Activated naive CD4-positive, alpha-beta T cell treated with anti-CD3 and anti-CD28 coated beads, Interleukin-2, amount 50 U/mL, for 24 hours (primary cell): ENCODE data around the gene SSRP1.
A peak's percentile ranks its signal among the peaks of the same experiment; 100 is the strongest.

Experiments used
- H3K27ac Mint-ChIP-seq: one replicate; pipeline ENCODE4 v1.8.0; 2021; ENCODE audit warnings: mild to moderate bottlenecking, mixed read lengths
- H3K27me3 Mint-ChIP-seq: one replicate; pipeline ENCODE4 v1.8.0; 2021; ENCODE audit warnings: mixed read lengths
- H3K36me3 Mint-ChIP-seq: one replicate; pipeline ENCODE4 v1.8.0; 2021; ENCODE audit warnings: mixed read lengths
- H3K4me1 Mint-ChIP-seq: one replicate; pipeline ENCODE4 v1.8.0; 2021; ENCODE audit warnings: mixed read lengths
- H3K4me3 Mint-ChIP-seq: one replicate; pipeline ENCODE4 v1.8.0; 2021; ENCODE audit warnings: mild to moderate bottlenecking, mixed read lengths
- H3K9me3 Mint-ChIP-seq: one replicate; pipeline ENCODE4 v1.8.0; 2021; ENCODE audit warnings: mixed read lengths

The SSRP1 gene

GRCh38 chr11:57332694-57333440 is 2.8 kb downstream of the SSRP1 start:
- Mint-ChIP-seq H3K4me1 (peaks cover 58% of the 10 kb centered on the region), H3K27me3 (no peaks in the 10 kb centered on the region), H3K36me3 (peaks cover 35% of the 10 kb centered on the region), H3K4me3 (peak overlapping the region; percentile 52), H3K27ac (no peak overlapping the region), H3K9me3 (no peaks in the 10 kb centered on the region)

GRCh38 chr11:57331720-57332119 is 4.0 kb downstream of the SSRP1 start:
- H3K27ac Mint-ChIP-seq = no peak overlapping the region

GRCh38 chr11:57330029-57330428 is 5.7 kb downstream of the SSRP1 start:
- H3K27ac Mint-ChIP-seq = peak overlapping the region; percentile 94
- H3K36me3 Mint-ChIP-seq = peaks cover 51% of the 10 kb centered on the region
- H3K4me3 Mint-ChIP-seq = peak overlapping the region; percentile 40
- no peaks in the 10 kb centered on the region for H3K27me3 Mint-ChIP-seq
- peaks cover 63% of the 10 kb centered on the region for H3K4me1 Mint-ChIP-seq
- H3K9me3 Mint-ChIP-seq = no peaks in the 10 kb centered on the region

More at GRCh38 chr11:57331720-57332119, 4.0 kb downstream of the SSRP1 start:
- Mint-ChIP-seq H3K36me3 (peaks cover 44% of the 10 kb centered on the region), H3K4me1 (peaks cover 60% of the 10 kb centered on the region), H3K9me3 (no peaks in the 10 kb centered on the region), H3K4me3 (no peak overlapping the region), H3K27me3 (no peaks in the 10 kb centered on the region)

- Mint-ChIP-seq H3K9me3 (no peaks in the 10 kb centered on the region), H3K36me3 (peaks cover 37% of the 10 kb centered on the region), H3K4me1 (peaks cover 53% of the 10 kb centered on the region), H3K27me3 (no peaks in the 10 kb centered on the region), H3K27ac (peak overlapping the region; percentile 77), H3K4me3 (no peak overlapping the region)
Measured at GRCh38 chr11:57327721-57328120, 8.0 kb downstream of the SSRP1 start.

- H3K4me3 Mint-ChIP-seq = peak overlapping the region; percentile 87
- peak overlapping the region; percentile 98 for H3K27ac Mint-ChIP-seq
- peaks cover 63% of the 10 kb centered on the region for H3K4me1 Mint-ChIP-seq
- H3K9me3 Mint-ChIP-seq = no peaks in the 10 kb centered on the region
- H3K27me3 Mint-ChIP-seq = no peaks in the 10 kb centered on the region
- peaks cover 40% of the 10 kb centered on the region for H3K36me3 Mint-ChIP-seq
Measured at GRCh38 chr11:57325735-57326048, 10.0 kb downstream of the SSRP1 start.

- Mint-ChIP-seq H3K4me3 (peak within 1 kb of the TSS; percentile 90), H3K9me3 (no peaks in the 10 kb centered on the region), H3K27ac (peak within 1 kb of the TSS; percentile 98), H3K27me3 (no peaks in the 10 kb centered on the region), H3K36me3 (peaks cover 35% of the 10 kb centered on the region), H3K4me1 (peaks cover 58% of the 10 kb centered on the region)
Measured at GRCh38 chr11:57324886-57325734, 10.6 kb downstream of the SSRP1 start, which contains the start of gene TNKS1BP1. TNKS1BP1 (minus strand) TSS chr11:57324952; CDS start chr11:57321885, 3,067 bp downstream.

DNA sequence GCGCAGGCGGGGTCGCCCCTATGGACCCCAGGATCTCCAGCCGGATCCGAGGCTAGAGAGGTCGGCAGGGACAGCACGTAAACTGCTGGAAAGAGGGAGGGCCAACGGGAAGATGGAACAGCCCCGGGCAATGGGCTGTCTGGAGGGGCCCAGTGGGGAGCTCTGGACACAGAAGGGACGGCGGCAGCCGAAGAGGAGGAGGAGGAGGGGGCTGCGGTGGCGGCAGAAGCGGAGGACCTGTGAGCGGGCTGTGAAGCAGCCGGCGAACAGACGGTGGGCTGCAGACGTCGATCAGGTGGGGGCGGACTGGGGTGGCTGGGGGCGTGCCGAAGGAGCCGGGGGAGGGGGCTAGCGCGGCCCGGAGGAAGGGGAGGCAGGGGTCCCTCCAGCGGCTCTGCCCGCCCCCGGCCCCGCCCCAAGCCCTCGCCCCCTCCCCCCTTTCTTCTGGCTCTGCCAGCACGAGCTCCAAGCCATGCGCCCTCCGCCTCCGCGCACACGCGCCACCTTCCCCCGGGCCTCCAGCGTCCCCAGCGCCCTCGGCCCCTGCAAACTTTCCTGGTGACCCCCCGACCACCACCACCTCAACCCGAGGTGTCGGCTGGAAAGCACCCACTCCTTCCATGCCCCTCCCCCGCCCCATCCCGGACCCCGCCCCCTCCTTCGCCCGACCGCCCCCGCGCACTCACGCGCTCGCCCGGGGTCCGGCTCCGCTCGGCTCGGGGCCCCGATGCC is 11.4 kb downstream of the SSRP1 start:
- H3K4me1 Mint-ChIP-seq = peaks cover 50% of the 10 kb centered on the region

GRCh38 chr11:57323855-57324153 is 11.9 kb downstream of the SSRP1 start:
- Mint-ChIP-seq H3K4me1 (peaks cover 51% of the 10 kb centered on the region), H3K36me3 (peaks cover 28% of the 10 kb centered on the region), H3K9me3 (no peaks in the 10 kb centered on the region), H3K4me3 (peak overlapping the region; percentile 90), H3K27ac (peak overlapping the region; percentile 15), H3K27me3 (no peaks in the 10 kb centered on the region)

More for the DNA sequence above, 11.4 kb downstream of the SSRP1 start:
- H3K27me3 Mint-ChIP-seq = no peaks in the 10 kb centered on the region
- H3K9me3 Mint-ChIP-seq = no peaks in the 10 kb centered on the region
- peak overlapping the region; percentile 90 for H3K4me3 Mint-ChIP-seq
- H3K27ac Mint-ChIP-seq = peak overlapping the region; percentile 15
- peaks cover 29% of the 10 kb centered on the region for H3K36me3 Mint-ChIP-seq

DNA sequence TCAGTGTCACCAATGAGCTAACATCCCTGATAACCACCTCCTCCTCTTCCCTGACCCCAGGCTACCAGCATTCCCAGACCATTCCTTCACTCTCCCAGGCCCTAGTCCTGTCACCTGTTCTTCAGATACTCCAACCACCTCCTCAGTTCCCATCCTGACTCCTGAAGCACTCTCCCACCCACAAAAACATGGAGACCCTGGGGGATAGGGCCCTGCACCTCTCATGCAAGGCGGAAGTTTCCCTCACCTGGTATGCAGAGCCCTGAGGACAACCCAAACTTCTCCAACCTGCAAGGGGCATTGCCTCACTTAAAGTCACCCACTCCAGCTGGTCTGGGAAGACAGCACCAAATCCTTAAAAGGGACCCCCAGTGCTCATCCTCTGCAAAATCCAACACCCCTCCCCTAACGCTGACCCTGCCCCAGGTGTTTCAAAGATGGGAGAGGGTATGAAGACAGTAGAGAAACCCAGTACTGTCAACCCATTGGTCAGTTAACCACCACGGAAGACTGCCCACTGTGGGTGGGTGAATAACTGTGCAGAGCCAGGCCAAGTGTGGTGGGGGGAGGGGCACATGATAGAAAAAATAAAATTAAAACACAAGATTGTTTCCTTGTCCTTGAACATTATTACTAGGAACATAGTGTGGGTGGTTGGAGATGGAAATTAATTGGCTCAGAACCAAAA is 12.4 kb downstream of the SSRP1 start:
- peak overlapping the region; percentile 90 for H3K4me3 Mint-ChIP-seq
- H3K4me1 Mint-ChIP-seq = peaks cover 46% of the 10 kb centered on the region
- H3K27ac Mint-ChIP-seq = peak overlapping the region; percentile 91
- no peaks in the 10 kb centered on the region for H3K9me3 Mint-ChIP-seq
- no peaks in the 10 kb centered on the region for H3K27me3 Mint-ChIP-seq
- peaks cover 23% of the 10 kb centered on the region for H3K36me3 Mint-ChIP-seq

DNA sequence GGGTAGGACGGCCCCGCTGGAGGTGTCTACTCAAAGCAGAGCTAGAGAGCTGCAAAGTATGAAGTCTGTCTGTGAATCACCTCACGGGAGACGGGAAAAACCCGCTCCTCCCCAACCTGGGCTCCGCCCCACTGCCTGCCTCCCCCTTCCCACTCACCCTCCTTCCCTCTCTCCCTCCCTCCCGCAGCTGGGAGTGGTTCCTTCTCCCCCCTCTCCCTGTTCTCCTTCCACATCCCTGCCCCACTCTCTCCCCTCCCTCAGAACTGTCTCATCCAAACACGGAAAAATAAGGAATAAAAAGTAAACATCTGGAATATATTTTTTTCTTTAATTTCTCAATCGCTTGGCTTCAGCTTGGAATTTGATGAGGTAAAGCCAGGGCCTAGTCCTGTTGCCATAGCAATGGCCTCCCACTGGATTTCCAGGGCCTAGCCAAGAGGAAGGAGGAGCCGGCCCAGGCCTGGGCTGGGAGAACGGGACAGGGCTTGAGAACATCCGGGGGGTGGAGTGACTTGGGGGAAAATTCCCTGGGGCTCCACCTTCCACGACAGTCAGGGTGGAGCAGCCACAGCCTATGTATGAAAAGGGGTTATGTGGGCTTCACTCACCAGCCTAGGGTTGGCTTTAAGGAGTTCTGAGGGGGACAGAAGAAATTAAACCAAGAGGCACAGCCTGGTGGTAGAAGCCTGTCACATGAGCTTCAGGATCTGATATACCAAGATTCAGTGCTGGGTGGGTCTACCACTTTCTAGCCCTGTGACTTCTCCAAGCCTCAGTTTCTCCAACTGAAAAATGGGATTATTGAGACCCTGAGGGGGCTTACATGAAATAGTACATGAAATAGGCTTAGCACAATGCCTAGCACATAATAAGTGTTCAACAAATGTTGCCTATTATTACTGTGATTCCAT is 13.2 kb downstream of the SSRP1 start:
- H3K9me3 Mint-ChIP-seq = no peaks in the 10 kb centered on the region
- peak overlapping the region; percentile 91 for H3K27ac Mint-ChIP-seq
- H3K36me3 Mint-ChIP-seq = peaks cover 20% of the 10 kb centered on the region
- peaks cover 44% of the 10 kb centered on the region for H3K4me1 Mint-ChIP-seq
- H3K4me3 Mint-ChIP-seq = peak overlapping the region; percentile 90
- no peaks in the 10 kb centered on the region for H3K27me3 Mint-ChIP-seq

DNA sequence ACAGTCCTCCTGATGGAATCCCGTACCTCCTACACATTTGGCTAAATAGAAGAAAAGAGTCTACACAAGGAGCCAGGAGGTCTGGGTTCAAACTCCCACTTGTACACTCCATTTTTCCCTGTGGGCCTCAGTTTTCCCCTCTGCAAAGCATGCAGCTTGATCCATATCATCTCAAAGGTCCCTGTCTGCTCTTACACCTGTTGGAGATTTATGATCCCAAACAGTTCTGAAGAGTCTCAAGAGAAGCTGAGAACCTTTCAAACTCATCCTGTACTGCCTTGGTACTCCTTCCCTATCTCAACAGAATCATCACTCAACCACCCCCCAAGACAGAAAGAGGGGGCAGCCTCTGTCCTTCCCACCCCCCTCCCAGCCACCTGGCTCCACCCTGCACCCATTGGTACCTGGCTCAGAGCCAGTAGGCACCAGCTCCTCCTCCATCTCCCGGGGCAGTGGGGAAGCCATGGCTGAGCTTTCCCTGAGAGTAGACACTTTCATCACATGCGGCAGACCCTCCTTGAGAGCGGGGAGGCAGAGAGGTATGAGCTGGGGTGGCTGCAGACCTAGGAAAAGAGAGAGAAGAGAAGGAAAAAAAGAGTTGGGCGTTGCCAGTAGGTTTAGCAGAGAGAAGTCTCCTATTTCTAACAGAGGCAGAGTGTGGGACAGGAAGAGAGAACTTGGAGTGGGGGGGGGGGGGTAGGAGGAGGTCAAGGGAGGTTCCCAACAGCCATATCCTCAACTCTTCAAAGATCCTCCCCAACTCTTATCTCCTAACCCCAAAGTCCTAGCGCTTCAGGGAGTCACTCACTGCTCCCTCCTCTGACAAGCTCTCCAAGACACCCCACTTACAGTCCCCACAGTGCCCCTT is 14.1 kb downstream of the SSRP1 start:
- peaks cover 41% of the 10 kb centered on the region for H3K4me1 Mint-ChIP-seq
- peak overlapping the region; percentile 32 for H3K27ac Mint-ChIP-seq
- H3K9me3 Mint-ChIP-seq = no peaks in the 10 kb centered on the region
- H3K4me3 Mint-ChIP-seq = peak overlapping the region; percentile 33
- H3K27me3 Mint-ChIP-seq = no peaks in the 10 kb centered on the region
- H3K36me3 Mint-ChIP-seq = peaks cover 13% of the 10 kb centered on the region

DNA sequence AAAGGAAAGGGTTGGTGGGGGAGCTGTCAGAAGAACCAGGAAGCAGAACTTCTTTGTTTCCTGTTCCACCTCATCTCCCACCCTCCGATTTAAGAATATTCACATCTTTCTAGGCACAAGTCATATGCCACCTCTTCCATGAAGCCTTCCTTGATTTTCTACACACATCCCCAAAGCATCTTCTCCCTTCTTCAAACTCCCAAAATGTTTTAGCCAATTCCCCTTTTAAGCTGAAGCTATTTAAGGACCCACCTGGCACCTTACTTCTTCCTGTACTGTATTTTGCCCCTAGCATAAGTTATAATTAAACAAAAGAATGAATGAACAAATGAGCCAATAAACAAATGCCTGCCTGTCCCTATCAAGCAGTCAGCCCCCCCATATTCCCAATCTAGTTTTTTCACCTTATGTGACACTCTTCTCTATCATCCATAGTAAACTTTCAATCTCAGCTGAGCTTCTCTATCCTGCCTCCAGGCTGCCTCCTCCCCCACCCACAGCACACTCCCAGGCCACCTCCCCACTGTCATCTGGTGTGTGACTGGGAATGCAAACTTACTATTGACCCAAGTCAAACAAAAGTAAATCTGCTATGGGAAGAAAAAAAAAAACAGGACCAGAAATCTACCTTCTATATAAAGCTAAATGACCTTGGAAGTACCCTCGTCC is 14.8 kb downstream of the SSRP1 start:
- H3K9me3 Mint-ChIP-seq = no peaks in the 10 kb centered on the region
- H3K27me3 Mint-ChIP-seq = no peaks in the 10 kb centered on the region
- peaks cover 8% of the 10 kb centered on the region for H3K36me3 Mint-ChIP-seq
- peaks cover 34% of the 10 kb centered on the region for H3K4me1 Mint-ChIP-seq
- H3K4me3 Mint-ChIP-seq = no peak overlapping the region
- peak overlapping the region; percentile 36 for H3K27ac Mint-ChIP-seq

DNA sequence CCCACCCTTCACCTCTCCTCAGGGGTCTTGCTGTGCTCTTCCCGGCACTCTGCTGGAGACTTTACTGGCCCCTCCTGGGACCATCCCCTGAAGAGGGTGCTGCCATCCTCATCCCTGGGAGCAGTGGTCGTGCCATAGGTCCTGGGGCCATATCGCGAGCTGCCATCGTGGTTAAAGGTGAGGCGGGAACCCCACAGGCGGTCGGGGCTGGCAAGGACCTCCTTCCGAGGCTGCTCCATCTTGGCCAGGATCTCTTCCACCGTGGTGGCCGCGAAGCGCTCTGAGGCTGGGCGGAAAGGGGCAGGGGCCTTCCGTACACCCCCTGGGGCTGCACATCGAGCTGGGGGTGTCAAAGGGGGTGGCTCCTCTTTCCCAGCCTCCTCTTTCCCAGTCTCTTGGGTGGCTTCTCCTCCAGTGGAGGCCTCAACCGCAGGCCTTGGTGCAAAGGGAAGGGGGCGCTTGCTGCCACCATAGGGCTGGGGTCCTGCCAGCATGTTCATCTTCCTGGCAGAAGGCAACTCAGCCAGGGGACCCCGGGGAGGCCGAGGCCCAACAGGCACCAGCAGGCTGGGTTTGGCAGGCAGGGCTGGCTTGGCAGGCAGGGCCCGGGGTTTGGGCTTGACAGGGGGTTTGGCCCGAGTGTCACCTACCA is 15.5 kb downstream of the SSRP1 start:
- no peak overlapping the region for H3K27ac Mint-ChIP-seq
- peaks cover 28% of the 10 kb centered on the region for H3K4me1 Mint-ChIP-seq
- H3K9me3 Mint-ChIP-seq = no peaks in the 10 kb centered on the region
- H3K4me3 Mint-ChIP-seq = no peak overlapping the region
- H3K36me3 Mint-ChIP-seq = peaks cover 6% of the 10 kb centered on the region
- no peaks in the 10 kb centered on the region for H3K27me3 Mint-ChIP-seq
